Measurements from ENCODE around the gene BCL2L13.
"Not testable (repeated sequence)": the region's sequence is repeated elsewhere in the genome, so short reads cannot be mapped to it uniquely, and the experiment has no call there.

The BCL2L13 gene

GRCh38 chr22:17637490-17638181, 921 bp upstream of the BCL2L13 start:
- Histone ChIP-seq H3K9me3 (ENCODE audit: insufficient read depth, low read length) (no peaks in the 10 kb centered on the region), H3K27me3 (ENCODE audit: insufficient read depth, insufficient read length) (no peaks in the 10 kb centered on the region), H3K9ac (ENCODE audit: insufficient read length, low read depth) (peak overlapping the region; percentile 85), H3K36me3 (ENCODE audit: insufficient read depth, insufficient read length, low read length) (peaks cover 14% of the 10 kb centered on the region), H3K4me3 (ENCODE audit: insufficient read length, low read depth) (peak overlapping the region; percentile 96), H3K4me1 (ENCODE audit: insufficient read depth, insufficient read length) (no peaks in the 10 kb centered on the region)
- no peak for DNase-seq (ENCODE audit: low read depth, low spot score)
- TF ChIP-seq ZNF274 (IDR thresholded peaks at IDR 0.05; ENCODE audit: low read depth, low read length) (no peak), SUZ12 (IDR thresholded peaks at IDR 0.05; ENCODE audit: extremely low read depth, insufficient read depth, insufficient read length) (no peak), YY1 (IDR thresholded peaks at IDR 0.05; ENCODE audit: insufficient read depth, insufficient read length) (no peak)

- H3K9me3 ChIP-seq (ENCODE audit: insufficient read depth, low read length): no peaks in the 10 kb centered on the region
- peaks cover 17% of the 10 kb centered on the region for H3K36me3 ChIP-seq (ENCODE audit: insufficient read depth, insufficient read length, low read length)
- DNase-seq (ENCODE audit: low read depth, low spot score): peak; percentile 44
- H3K27me3 ChIP-seq (ENCODE audit: insufficient read depth, insufficient read length): no peaks in the 10 kb centered on the region
- no peaks in the 10 kb centered on the region for H3K4me1 ChIP-seq (ENCODE audit: insufficient read depth, insufficient read length)
- peak overlapping the region; percentile 96 for H3K4me3 ChIP-seq (ENCODE audit: insufficient read length, low read depth)
- no peak for TF ChIP-seq YY1 (IDR thresholded peaks at IDR 0.05; ENCODE audit: insufficient read depth, insufficient read length)
- TF ChIP-seq SUZ12 (IDR thresholded peaks at IDR 0.05; ENCODE audit: extremely low read depth, insufficient read depth, insufficient read length): no peak
- TF ChIP-seq ZNF274 (IDR thresholded peaks at IDR 0.05; ENCODE audit: low read depth, low read length): no peak
- peak overlapping the region; percentile 85 for H3K9ac ChIP-seq (ENCODE audit: insufficient read length, low read depth)
These were observed 450 bp upstream of the BCL2L13 start for GRCh38 chr22:17638182-17638431.

GRCh38 chr22:17639247-17639741, 737 bp downstream of the BCL2L13 start:
- Histone ChIP-seq H3K4me3 (ENCODE audit: insufficient read length, low read depth) (peak overlapping the region; percentile 96), H3K9me3 (ENCODE audit: insufficient read depth, low read length) (no peaks in the 10 kb centered on the region), H3K9ac (ENCODE audit: insufficient read length, low read depth) (peak overlapping the region; percentile 94), H3K27me3 (ENCODE audit: insufficient read depth, insufficient read length) (no peaks in the 10 kb centered on the region), H3K4me1 (ENCODE audit: insufficient read depth, insufficient read length) (no peaks in the 10 kb centered on the region), H3K36me3 (ENCODE audit: insufficient read depth, insufficient read length, low read length) (peaks cover 17% of the 10 kb centered on the region)
- TF ChIP-seq SUZ12 (IDR thresholded peaks at IDR 0.05; ENCODE audit: extremely low read depth, insufficient read depth, insufficient read length) (no peak), YY1 (IDR thresholded peaks at IDR 0.05; ENCODE audit: insufficient read depth, insufficient read length) (no peak), ZNF274 (IDR thresholded peaks at IDR 0.05; ENCODE audit: low read depth, low read length) (no peak)
- DNase-seq (ENCODE audit: low read depth, low spot score): no peak

- no peaks in the 10 kb centered on the region for H3K27me3 ChIP-seq (ENCODE audit: insufficient read depth, insufficient read length)
- TF ChIP-seq YY1 (IDR thresholded peaks at IDR 0.05; ENCODE audit: insufficient read depth, insufficient read length) (no peak), ZNF274 (IDR thresholded peaks at IDR 0.05; ENCODE audit: low read depth, low read length) (no peak), SUZ12 (IDR thresholded peaks at IDR 0.05; ENCODE audit: extremely low read depth, insufficient read depth, insufficient read length) (no peak)
- peaks cover 17% of the 10 kb centered on the region for H3K36me3 ChIP-seq (ENCODE audit: insufficient read depth, insufficient read length, low read length)
- no peak overlapping the region for H3K4me3 ChIP-seq (ENCODE audit: insufficient read length, low read depth)
- no peak overlapping the region for H3K9ac ChIP-seq (ENCODE audit: insufficient read length, low read depth)
- H3K9me3 ChIP-seq (ENCODE audit: insufficient read depth, low read length): no peaks in the 10 kb centered on the region
- DNase-seq (ENCODE audit: low read depth, low spot score): no peak
- no peaks in the 10 kb centered on the region for H3K4me1 ChIP-seq (ENCODE audit: insufficient read depth, insufficient read length)
These were observed 2.7 kb downstream of the BCL2L13 start for GRCh38 chr22:17641269-17641668.

GRCh38 chr22:17642357-17642756, 3.8 kb downstream of the BCL2L13 start:
- not testable (repeated sequence) for H3K9ac ChIP-seq (ENCODE audit: insufficient read length, low read depth); H3K9me3 ChIP-seq (ENCODE audit: insufficient read depth, low read length); DNase-seq (ENCODE audit: low read depth, low spot score); H3K4me3 ChIP-seq (ENCODE audit: insufficient read length, low read depth); H3K27me3 ChIP-seq (ENCODE audit: insufficient read depth, insufficient read length); H3K4me1 ChIP-seq (ENCODE audit: insufficient read depth, insufficient read length)
- peaks cover 17% of the 10 kb centered on the region for H3K36me3 ChIP-seq (ENCODE audit: insufficient read depth, insufficient read length, low read length)

GRCh38 chr22:17647452-17647851, 8.9 kb downstream of the BCL2L13 start:
- Histone ChIP-seq H3K9ac (ENCODE audit: insufficient read length, low read depth) (no peak overlapping the region), H3K36me3 (ENCODE audit: insufficient read depth, insufficient read length, low read length) (peaks cover 9% of the 10 kb centered on the region), H3K4me3 (ENCODE audit: insufficient read length, low read depth) (no peak overlapping the region), H3K9me3 (ENCODE audit: insufficient read depth, low read length) (no peaks in the 10 kb centered on the region), H3K4me1 (ENCODE audit: insufficient read depth, insufficient read length) (no peaks in the 10 kb centered on the region), H3K27me3 (ENCODE audit: insufficient read depth, insufficient read length) (no peaks in the 10 kb centered on the region)
- DNase-seq (ENCODE audit: low read depth, low spot score): no peak
- no peak for TF ChIP-seq YY1 (IDR thresholded peaks at IDR 0.05; ENCODE audit: insufficient read depth, insufficient read length)
- TF ChIP-seq ZNF274 (IDR thresholded peaks at IDR 0.05; ENCODE audit: low read depth, low read length): no peak
- no peak for TF ChIP-seq SUZ12 (IDR thresholded peaks at IDR 0.05; ENCODE audit: extremely low read depth, insufficient read depth, insufficient read length)

- H3K27me3 ChIP-seq (ENCODE audit: insufficient read depth, insufficient read length): no peaks in the 10 kb centered on the region
- no peak overlapping the region for H3K9ac ChIP-seq (ENCODE audit: insufficient read length, low read depth)
- no peak for DNase-seq (ENCODE audit: low read depth, low spot score)
- H3K9me3 ChIP-seq (ENCODE audit: insufficient read depth, low read length): no peaks in the 10 kb centered on the region
- no peak for TF ChIP-seq YY1 (IDR thresholded peaks at IDR 0.05; ENCODE audit: insufficient read depth, insufficient read length)
- no peak for TF ChIP-seq ZNF274 (IDR thresholded peaks at IDR 0.05; ENCODE audit: low read depth, low read length)
- TF ChIP-seq SUZ12 (IDR thresholded peaks at IDR 0.05; ENCODE audit: extremely low read depth, insufficient read depth, insufficient read length): no peak
- H3K36me3 ChIP-seq (ENCODE audit: insufficient read depth, insufficient read length, low read length): peaks cover 5% of the 10 kb centered on the region
- H3K4me1 ChIP-seq (ENCODE audit: insufficient read depth, insufficient read length): no peaks in the 10 kb centered on the region
- no peak overlapping the region for H3K4me3 ChIP-seq (ENCODE audit: insufficient read length, low read depth)
These were observed 9.4 kb downstream of the BCL2L13 start for GRCh38 chr22:17647991-17648390.
